H9 (cell line): ENCODE data around the gene CDH4. TPM values are rescaled to one million over a fixed set of nuclear protein-coding genes. Genes with fewer than 3 reads are reported as not detected.

Experiments used
- DNase-seq: peaks from one replicate; pipeline ENCODE4 v3.0.0-alpha.2; 2017
- H2AFZ ChIP-seq: one replicate; pipeline ENCODE4 v1.6.1; 2013; ENCODE audit warnings: mild to moderate bottlenecking, low read length, control low read depth, moderate library complexity
- H2AK5ac ChIP-seq: 2 replicates; pipeline ENCODE4 v1.6.1; 2013; ENCODE audit warnings: low read length, control low read depth, mixed read lengths; ENCODE audit not compliant: insufficient read length
- H2BK120ac ChIP-seq: one replicate; pipeline ENCODE4 v1.6.1; 2013; ENCODE audit warnings: low read depth, mild to moderate bottlenecking, low read length, control low read depth, inconsistent platforms; ENCODE audit not compliant: poor library complexity, severe bottlenecking
- H2BK12ac ChIP-seq: 2 replicates; pipeline ENCODE4 v1.6.1; 2013; ENCODE audit warnings: low read length, control low read depth, mixed read lengths, low read depth; ENCODE audit not compliant: insufficient read length
- H2BK15ac ChIP-seq: 2 replicates; pipeline ENCODE4 v1.6.1; 2013; ENCODE audit warnings: low read depth, low read length, control low read depth
- H2BK20ac ChIP-seq: one replicate; pipeline ENCODE4 v1.6.1; 2013; ENCODE audit warnings: low read depth, mild to moderate bottlenecking, low read length, control low read depth, inconsistent platforms; ENCODE audit not compliant: poor library complexity, severe bottlenecking
- H2BK5ac ChIP-seq: 2 replicates; pipeline ENCODE4 v1.6.1; 2013; ENCODE audit warnings: low read length, control low read depth, mixed read lengths; ENCODE audit not compliant: insufficient read length
- H3K14ac ChIP-seq: 2 replicates; pipeline ENCODE4 v1.6.1; 2013; ENCODE audit warnings: low read length, control low read depth; ENCODE audit not compliant: insufficient read depth
- H3K18ac ChIP-seq: 2 replicates; pipeline ENCODE4 v1.6.1; 2013; ENCODE audit warnings: low read depth, mild to moderate bottlenecking, mixed read lengths, low read length, control low read depth; ENCODE audit not compliant: insufficient read length
- H3K23ac ChIP-seq: 2 replicates; pipeline ENCODE4 v1.6.1; 2013; ENCODE audit warnings: low read length, control low read depth, mixed read lengths, low read depth; ENCODE audit not compliant: insufficient read length
- H3K23me2 ChIP-seq: 2 replicates; pipeline ENCODE4 v1.6.1; 2013; ENCODE audit warnings: low read depth, mild to moderate bottlenecking, mixed read lengths, low read length, control low read depth; ENCODE audit not compliant: insufficient read length, poor library complexity, severe bottlenecking
- H3K27ac ChIP-seq: 2 replicates; pipeline ENCODE4 v1.5.1; 2013; ENCODE audit warnings: low read length, control low read depth, mixed read lengths, low read depth; ENCODE audit not compliant: insufficient read length
- H3K27me3 ChIP-seq: 2 replicates; pipeline ENCODE4 v1.6.1; 2013; ENCODE audit warnings: low read length, control low read depth, inconsistent platforms; ENCODE audit not compliant: insufficient read depth
- H3K4ac ChIP-seq: 2 replicates; pipeline ENCODE4 v1.6.1; 2013; ENCODE audit warnings: low read depth, mild to moderate bottlenecking, control low read depth, inconsistent platforms, low read length, moderate library complexity
- H3K4me1 ChIP-seq: 2 replicates; pipeline ENCODE4 v1.6.1; 2013; ENCODE audit warnings: low read length, control low read depth, inconsistent platforms; ENCODE audit not compliant: insufficient read depth
- H3K4me2 ChIP-seq: 2 replicates; pipeline ENCODE4 v1.6.1; 2013; ENCODE audit warnings: low read length, control low read depth, mixed read lengths; ENCODE audit not compliant: insufficient read length, insufficient read depth
- H3K56ac ChIP-seq: 2 replicates; pipeline ENCODE4 v1.6.1; 2013; ENCODE audit warnings: low read depth, mild to moderate bottlenecking, mixed read lengths, low read length, control low read depth; ENCODE audit not compliant: insufficient read length
- H3K79me1 ChIP-seq: 2 replicates; pipeline ENCODE4 v1.6.1; 2013; ENCODE audit warnings: low read depth, mild to moderate bottlenecking, moderate library complexity, low read length, control low read depth, inconsistent platforms; ENCODE audit not compliant: insufficient read depth, poor library complexity, severe bottlenecking
- H3K79me2 ChIP-seq: 2 replicates; pipeline ENCODE4 v1.6.1; 2013; ENCODE audit warnings: low read length, control low read depth, inconsistent platforms; ENCODE audit not compliant: insufficient read depth
- H3K9ac ChIP-seq: 2 replicates; pipeline ENCODE4 v1.6.1; 2013; ENCODE audit warnings: low read length, control low read depth, mixed read lengths; ENCODE audit not compliant: insufficient read length; ENCODE audit errors: extremely low read depth
- H3K9me3 ChIP-seq: one replicate; pipeline ENCODE4 v1.6.1; 2013; ENCODE audit warnings: low read depth, low read length, inconsistent platforms; ENCODE audit not compliant: control insufficient read depth
- H3T11ph ChIP-seq: one replicate; pipeline ENCODE4 v1.6.1; 2013; ENCODE audit warnings: mild to moderate bottlenecking, low read length, control low read depth, inconsistent platforms
- H4K20me1 ChIP-seq: one replicate; pipeline ENCODE4 v1.6.1; 2013; ENCODE audit not compliant: control insufficient read depth, insufficient read length, insufficient read depth
- H4K5ac ChIP-seq: 2 replicates; pipeline ENCODE4 v1.6.1; 2013; ENCODE audit warnings: low read depth, mild to moderate bottlenecking, mixed read lengths, low read length, control low read depth; ENCODE audit not compliant: insufficient read length
- H4K8ac ChIP-seq: replicated peaks from 2 replicates; pipeline ENCODE4 v1.6.1; 2013; ENCODE audit warnings: low read length, control low read depth, mixed read lengths, low read depth; ENCODE audit not compliant: insufficient read length
- H4K91ac ChIP-seq: 2 replicates; pipeline ENCODE4 v1.6.1; 2013; ENCODE audit warnings: low read depth, mild to moderate bottlenecking, moderate library complexity, mixed read lengths, low read length, control low read depth; ENCODE audit not compliant: insufficient read length
- H3K27ac Mint-ChIP-seq, 3 experiments: 2 replicates in 2 of 3; 3 replicates in 1 of 3; pipeline ENCODE4 v1.8.0; 2020 to 2021; ENCODE audit warnings: mixed read lengths in 3 of 3, mild to moderate bottlenecking in 1 of 3, moderate library complexity in 1 of 3
- H3K27me3 Mint-ChIP-seq: 2 replicates; pipeline ENCODE4 v1.8.0; 2021; ENCODE audit warnings: low read depth, mild to moderate bottlenecking, moderate library complexity, mixed read lengths
- H3K36me3 Mint-ChIP-seq, 3 experiments: 2 replicates in 2 of 3; 3 replicates in 1 of 3; pipeline ENCODE4 v1.8.0; 2020 to 2021; ENCODE audit warnings: low read depth in 3 of 3, mixed read lengths in 3 of 3; ENCODE audit not compliant: insufficient read depth in 1 of 3
- H3K4me1 Mint-ChIP-seq, 2 experiments: 2 replicates each; pipeline ENCODE4 v1.8.0; 2020; ENCODE audit warnings: mixed read lengths in 2 of 2
- H3K4me3 Mint-ChIP-seq, 2 experiments: 2 replicates in 1 of 2; 3 replicates in 1 of 2; pipeline ENCODE4 v1.8.0; 2020 to 2021; ENCODE audit warnings: mild to moderate bottlenecking in 2 of 2, mixed read lengths in 2 of 2, moderate library complexity in 1 of 2
- H3K9me3 Mint-ChIP-seq, 2 experiments: 2 replicates in 1 of 2; 3 replicates in 1 of 2; pipeline ENCODE4 v1.8.0; 2020; ENCODE audit warnings: mild to moderate bottlenecking in 2 of 2, mixed read lengths in 2 of 2, moderate library complexity in 1 of 2
- CTCF ChIP-seq: fragments of 200-600 bp; sonication (generic); conservative IDR thresholded peaks from 3 replicates; pipeline ENCODE4 v1.8.0; 2021; ENCODE audit warnings: antibody characterized with exemption, mild to moderate bottlenecking
- WGBS: extraction: QIAGEN DNeasy Blood & Tissue Kit; methylation state at CpG from one replicate; pipeline ENCODE4 v1.1.7; 2013; ENCODE audit warnings: missing lambda C conversion rate, low lambda C conversion rate, mixed read lengths; ENCODE audit not compliant: insufficient read length; ENCODE audit errors: extremely low coverage; 5-methylcytosine and 5-hydroxymethylcytosine counted together
- total RNA-seq: library from RNA; stranded (reverse); gene quantifications from 2 replicates; pipeline ENCODE4 v1.2.1, GENCODE V29; 2021

The CDH4 gene
- total RNA-seq, 1 experiment from 2014 or later: 3.0 TPM

GRCh38 chr20:61260905-61261304, 8.8 kb downstream of the CDH4 start:
- TF ChIP-seq CTCF: peak; percentile 67
- Histone ChIP-seq H3K27ac (no peak overlapping the region), H4K5ac (no peak overlapping the region), H3K27me3 (no peaks in the 10 kb centered on the region; the same call in 1 of the 2 replicates), H3K4me1 (no peaks in the 10 kb centered on the region; the same call in 1 of the 2 replicates), H2AK5ac (no peak overlapping the region), H3K79me1 (no peaks in the 10 kb centered on the region), H4K8ac (no peak overlapping the region), H3K4me2 (no peak overlapping the region), H3K14ac (no peak overlapping the region), H3K23me2 (no peaks in the 10 kb centered on the region), H3K9me3 (no peaks in the 10 kb centered on the region), H2BK5ac (no peak overlapping the region), H2BK20ac (no peak overlapping the region), H3K18ac (no peak overlapping the region), H3K23ac (no peak overlapping the region), H4K20me1 (no peaks in the 10 kb centered on the region), H2BK12ac (no peak overlapping the region), H2BK120ac (no peak overlapping the region), H3K79me2 (no peaks in the 10 kb centered on the region), H3K56ac (no peak overlapping the region), H2AFZ (no peak overlapping the region), H3K9ac (no peak overlapping the region), H2BK15ac (no peak overlapping the region), H3T11ph (no peak overlapping the region), H4K91ac (no peak overlapping the region), H3K4ac (no peak overlapping the region)
- Mint-ChIP-seq H3K4me1 (peaks cover 17 to 24% of the 10 kb centered on the region in 2 experiments), H3K36me3 (peaks cover 11 to 33% (median 22%) of the 10 kb centered on the region in 3 experiments), H3K9me3 (peaks cover 0 to 3% of the 10 kb centered on the region in 2 experiments; a peak in 2 of 5 replicates), H3K27ac (no peak overlapping the region), H3K27me3 (peaks cover 64% of the 10 kb centered on the region), H3K4me3 (no peak overlapping the region)
- DNase-seq: peak; percentile 56
- no CpG with 5 or more reads among the region's 7 CpGs for WGBS
